CD4-positive, alpha-beta memory T cell (primary cell): ENCODE measurements around the gene PPP2R2B. TPM values are rescaled to one million over a fixed set of nuclear protein-coding genes. Genes with fewer than 3 reads are reported as not detected.

Experiments
- CTCF ChIA-PET: fragments of 350-600 bp; sonication (Branson Sonifier 250); formaldehyde crosslinking; loops from one replicate; lab custom pipeline; 2021; ENCODE audit warnings: inconsistent platforms; ENCODE audit not compliant: partially characterized antibody; lab: Charles Lee
- POLR2A ChIA-PET: fragments of 350-600 bp; sonication (Branson Sonifier 250); formaldehyde crosslinking; loops from one replicate; lab custom pipeline; 2021; ENCODE audit not compliant: partially characterized antibody; lab: Charles Lee
- DNase-seq, 5 donors: peaks; one replicate each; pipeline versions ENCODE4 v3.0.0 to v3.0.0-alpha.2; 2020 to 2022; ENCODE audit warnings: mixed read lengths in 1 of 5
- H3K27ac ChIP-seq: one replicate; pipeline ENCODE4 v1.7.0; 2013; ENCODE audit warnings: low read depth, low read length
- H3K27me3 ChIP-seq: 2 replicates; pipeline ENCODE4 v1.7.0; 2013; ENCODE audit warnings: mild to moderate bottlenecking, low read length, moderate library complexity; ENCODE audit not compliant: insufficient read depth
- H3K36me3 ChIP-seq: 2 replicates; pipeline ENCODE4 v1.7.0; 2013; ENCODE audit warnings: mild to moderate bottlenecking, low read length, moderate library complexity; ENCODE audit not compliant: insufficient read depth
- H3K4me1 ChIP-seq: 2 replicates; pipeline ENCODE4 v1.7.0; 2013; ENCODE audit warnings: mild to moderate bottlenecking, low read length, moderate library complexity; ENCODE audit not compliant: insufficient read depth
- H3K4me3 ChIP-seq, 2 donors: one replicate each; pipeline ENCODE4 v1.7.0; 2013; ENCODE audit warnings: low read length in 2 of 2, mild to moderate bottlenecking in 1 of 2
- H3K9me3 ChIP-seq, 2 donors: one replicate each; pipeline ENCODE4 v1.7.0; 2013; ENCODE audit warnings: low read length in 2 of 2, control low read depth in 1 of 2; ENCODE audit not compliant: control insufficient read depth in 1 of 2
- H3K27ac Mint-ChIP-seq, 7 donors: one replicate each; pipeline ENCODE4 v1.8.0; 2020 to 2021; ENCODE audit warnings: mixed read lengths in 7 of 7, mild to moderate bottlenecking in 6 of 7, inconsistent platforms in 3 of 7, moderate library complexity in 3 of 7
- H3K27me3 Mint-ChIP-seq, 2 donors: one replicate each; pipeline ENCODE4 v1.8.0; 2020 to 2021; ENCODE audit warnings: mixed read lengths in 2 of 2
- H3K36me3 Mint-ChIP-seq, 2 donors: one replicate each; pipeline ENCODE4 v1.8.0; 2020 to 2021; ENCODE audit warnings: mixed read lengths in 2 of 2, inconsistent platforms in 1 of 2, mild to moderate bottlenecking in 1 of 2
- H3K4me1 Mint-ChIP-seq, 4 donors: one replicate each; pipeline ENCODE4 v1.8.0; 2020 to 2021; ENCODE audit warnings: mixed read lengths in 4 of 4, mild to moderate bottlenecking in 1 of 4
- H3K4me3 Mint-ChIP-seq, 8 donors: one replicate each; pipeline ENCODE4 v1.8.0; 2020 to 2021; ENCODE audit warnings: mixed read lengths in 8 of 8, mild to moderate bottlenecking in 7 of 8, moderate library complexity in 6 of 8, inconsistent platforms in 3 of 8
- H3K9me3 Mint-ChIP-seq, 8 donors: one replicate each; pipeline ENCODE4 v1.8.0; 2020 to 2021; ENCODE audit warnings: mixed read lengths in 8 of 8, mild to moderate bottlenecking in 5 of 8, inconsistent platforms in 3 of 8, moderate library complexity in 1 of 8
- intact Hi-C: fragments of 100-400 bp; cut with micrococcal nuclease; formaldehyde crosslinking; loops from one replicate; pipeline ENCODE4 v1.15.1; 2023
- polyA plus RNA-seq, 2 donors: library from polyadenylated mRNA; unstranded; fragments of 300-500 nt; fragmentation: Illumina TruSeq; gene quantifications; one replicate each; pipeline ENCODE4 v1.2.3, GENCODE V29; 2021
- total RNA-seq, 2 experiments: library from RNA; stranded (reverse); gene quantifications; one replicate each; pipeline ENCODE4 v1.2.3, GENCODE V29; 2021

The PPP2R2B gene
- total and polyA plus RNA-seq, 4 experiments from 2014 or later: 3.1 to 13.0 (median 6.7) TPM

GRCh38 chr5:146827901-146828300, 50.7 kb downstream of the PPP2R2B start:
- Histone ChIP-seq H3K27me3 (no peaks in the 10 kb centered on the region), H3K4me3 (no peak overlapping the region), H3K36me3 (no peaks in the 10 kb centered on the region), H3K9me3 (no peaks in the 10 kb centered on the region), H3K27ac (no peak overlapping the region), H3K4me1 (no peaks in the 10 kb centered on the region)
- no peaks in the 10 kb centered on the region for H3K4me1 Mint-ChIP-seq
- peaks cover 0 to 1% (median 0%) of the 10 kb centered on the region in 8 donors for H3K9me3 Mint-ChIP-seq
- ChIA-PET CTCF (no interaction called here), POLR2A (no interaction called here)
- no peak overlapping the region for H3K27ac Mint-ChIP-seq
- H3K36me3 Mint-ChIP-seq: no peaks in the 10 kb centered on the region
- no peak overlapping the region for H3K4me3 Mint-ChIP-seq
- intact Hi-C loops: no loop called here
- H3K27me3 Mint-ChIP-seq: no peaks in the 10 kb centered on the region
- no peak for DNase-seq

- Mint-ChIP-seq H3K27ac (no peak overlapping the region), H3K4me3 (no peak overlapping the region), H3K9me3 (peaks cover 0 to 1% (median 0%) of the 10 kb centered on the region in 8 donors), H3K36me3 (no peaks in the 10 kb centered on the region), H3K27me3 (no peaks in the 10 kb centered on the region), H3K4me1 (peaks cover 0 to 5% (median 0%) of the 10 kb centered on the region in 4 donors)
- POLR2A ChIA-PET: no interaction called here
- no peaks in the 10 kb centered on the region for H3K27me3 ChIP-seq
- no peaks in the 10 kb centered on the region for H3K4me1 ChIP-seq
- H3K9me3 ChIP-seq: no peaks in the 10 kb centered on the region
- CTCF ChIA-PET: no interaction called here
- no peak overlapping the region for H3K27ac ChIP-seq
- peak in 1 of 5 donors; percentile 2 for DNase-seq
- intact Hi-C loops: no loop called here
- H3K36me3 ChIP-seq: no peaks in the 10 kb centered on the region
- no peak overlapping the region for H3K4me3 ChIP-seq
These were observed 53.5 kb downstream of the PPP2R2B start for GRCh38 chr5:146825033-146825432.

GRCh38 chr5:146821732-146822131, 56.8 kb downstream of the PPP2R2B start:
- Mint-ChIP-seq H3K4me3 (no peak overlapping the region), H3K27ac (no peak overlapping the region), H3K9me3 (peaks cover 0 to 1% (median 0%) of the 10 kb centered on the region in 8 donors), H3K27me3 (no peaks in the 10 kb centered on the region), H3K36me3 (no peaks in the 10 kb centered on the region), H3K4me1 (peaks cover 0 to 11% (median 0%) of the 10 kb centered on the region in 4 donors)
- DNase-seq: no peak
- no peaks in the 10 kb centered on the region for H3K36me3 ChIP-seq
- CTCF ChIA-PET: no interaction called here
- no peaks in the 10 kb centered on the region for H3K4me1 ChIP-seq
- no peaks in the 10 kb centered on the region for H3K9me3 ChIP-seq
- POLR2A ChIA-PET: interaction anchor here (0.6 kb wide), 1 partner anchor 269 kb away, joined by 4 read pairs; no protein-coding TSS in a partner anchor
- no peak overlapping the region for H3K27ac ChIP-seq
- no peaks in the 10 kb centered on the region for H3K27me3 ChIP-seq
- H3K4me3 ChIP-seq: no peak overlapping the region
- intact Hi-C loops: no loop called here

- H3K27ac Mint-ChIP-seq: no peak overlapping the region
- no peak for DNase-seq
- Histone ChIP-seq H3K4me3 (no peak overlapping the region), H3K9me3 (no peaks in the 10 kb centered on the region), H3K27me3 (no peaks in the 10 kb centered on the region), H3K27ac (no peak overlapping the region), H3K4me1 (no peaks in the 10 kb centered on the region), H3K36me3 (no peaks in the 10 kb centered on the region)
- no peaks in the 10 kb centered on the region for H3K36me3 Mint-ChIP-seq
- H3K4me1 Mint-ChIP-seq: peaks cover 0 to 12% (median 0%) of the 10 kb centered on the region in 4 donors
- no peaks in the 10 kb centered on the region for H3K27me3 Mint-ChIP-seq
- intact Hi-C loops: no loop called here
- ChIA-PET POLR2A (no interaction called here), CTCF (no interaction called here)
- peaks cover 0 to 1% (median 0%) of the 10 kb centered on the region in 8 donors for H3K9me3 Mint-ChIP-seq
- no peak overlapping the region for H3K4me3 Mint-ChIP-seq
These were observed 57.6 kb downstream of the PPP2R2B start for GRCh38 chr5:146820987-146821386.

- Histone ChIP-seq H3K4me3 (no peak overlapping the region), H3K36me3 (no peaks in the 10 kb centered on the region), H3K27ac (no peak overlapping the region), H3K9me3 (no peaks in the 10 kb centered on the region), H3K4me1 (peaks cover 6% of the 10 kb centered on the region), H3K27me3 (no peaks in the 10 kb centered on the region)
- ChIA-PET CTCF (no interaction called here), POLR2A (no interaction called here)
- intact Hi-C loops: no loop called here
- Mint-ChIP-seq H3K36me3 (no peaks in the 10 kb centered on the region), H3K27me3 (no peaks in the 10 kb centered on the region), H3K27ac (no peak overlapping the region), H3K4me1 (peaks cover 1 to 15% (median 10%) of the 10 kb centered on the region in 4 donors), H3K4me3 (no peak overlapping the region), H3K9me3 (no peaks in the 10 kb centered on the region)
- DNase-seq: no peak
These were observed 59.7 kb downstream of the PPP2R2B start for GRCh38 chr5:146818822-146819221.

- no peak overlapping the region for H3K27ac Mint-ChIP-seq
- ChIA-PET CTCF (no interaction called here), POLR2A (no interaction called here)
- Histone ChIP-seq H3K4me3 (no peak overlapping the region), H3K27me3 (no peaks in the 10 kb centered on the region), H3K4me1 (peaks cover 6% of the 10 kb centered on the region), H3K27ac (no peak overlapping the region), H3K36me3 (no peaks in the 10 kb centered on the region), H3K9me3 (no peaks in the 10 kb centered on the region)
- no peaks in the 10 kb centered on the region for H3K36me3 Mint-ChIP-seq
- no peaks in the 10 kb centered on the region for H3K27me3 Mint-ChIP-seq
- no peaks in the 10 kb centered on the region for H3K9me3 Mint-ChIP-seq
- no peak for DNase-seq
- intact Hi-C loops: no loop called here
- H3K4me3 Mint-ChIP-seq: no peak overlapping the region
- peaks cover 3 to 20% (median 14%) of the 10 kb centered on the region in 4 donors for H3K4me1 Mint-ChIP-seq
These were observed 60.6 kb downstream of the PPP2R2B start for GRCh38 chr5:146817973-146818372.

- H3K36me3 ChIP-seq: no peaks in the 10 kb centered on the region
- Mint-ChIP-seq H3K4me3 (no peak overlapping the region), H3K27ac (no peak overlapping the region), H3K27me3 (no peaks in the 10 kb centered on the region), H3K9me3 (no peaks in the 10 kb centered on the region), H3K4me1 (peaks cover 3 to 20% (median 11%) of the 10 kb centered on the region in 4 donors), H3K36me3 (no peaks in the 10 kb centered on the region)
- H3K4me1 ChIP-seq: peaks cover 6% of the 10 kb centered on the region
- H3K27me3 ChIP-seq: no peaks in the 10 kb centered on the region
- H3K4me3 ChIP-seq: no peak overlapping the region
- CTCF ChIA-PET: no interaction called here
- POLR2A ChIA-PET: no interaction called here
- no peak overlapping the region for H3K27ac ChIP-seq
- no peaks in the 10 kb centered on the region for H3K9me3 ChIP-seq
- intact Hi-C loops: no loop called here
- no peak for DNase-seq
These were observed 61.7 kb downstream of the PPP2R2B start for GRCh38 chr5:146816775-146817387.
